ENCODE results near the gene KNTC1.
"Not testable (repeated sequence)": the region's sequence is repeated elsewhere in the genome, so short reads cannot be mapped to it uniquely, and the experiment has no call there.

The KNTC1 gene

GRCh38 chr12:122569288-122569687, 42.2 kb downstream of the KNTC1 start:
- no peak for DNase-seq

- not testable (repeated sequence) for DNase-seq
Observed at GRCh38 chr12:122570006-122570405, 43.0 kb downstream of the KNTC1 start.

GRCh38 chr12:122571821-122572220, 44.8 kb downstream of the KNTC1 start:
- DNase-seq: no peak

DNA sequence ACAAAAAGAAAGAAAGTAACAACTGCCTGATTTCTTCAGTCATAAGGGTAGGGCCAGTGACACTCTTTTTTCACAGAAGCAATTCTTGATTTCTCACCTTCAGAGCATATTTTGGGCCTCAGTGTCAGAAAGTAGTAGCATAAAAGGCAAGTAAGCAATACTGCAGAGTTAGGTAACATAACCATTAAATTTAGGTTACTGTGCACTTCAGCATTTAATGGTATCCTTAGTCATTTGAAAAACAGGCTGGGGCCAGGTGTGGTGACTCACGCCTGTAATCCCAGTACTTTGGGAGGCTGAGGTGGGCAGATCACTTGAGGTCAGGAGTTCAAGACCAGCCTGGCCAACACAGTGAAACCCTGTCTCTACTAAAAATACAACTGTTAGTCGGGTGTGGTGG, 56.2 kb downstream of the KNTC1 start:
- not testable (repeated sequence) for DNase-seq

- no peak for DNase-seq
Observed at GRCh38 chr12:122584177-122584863, 57.3 kb downstream of the KNTC1 start.

GRCh38 chr12:122590990-122591389, 63.9 kb downstream of the KNTC1 start:
- DNase-seq: no peak

DNA sequence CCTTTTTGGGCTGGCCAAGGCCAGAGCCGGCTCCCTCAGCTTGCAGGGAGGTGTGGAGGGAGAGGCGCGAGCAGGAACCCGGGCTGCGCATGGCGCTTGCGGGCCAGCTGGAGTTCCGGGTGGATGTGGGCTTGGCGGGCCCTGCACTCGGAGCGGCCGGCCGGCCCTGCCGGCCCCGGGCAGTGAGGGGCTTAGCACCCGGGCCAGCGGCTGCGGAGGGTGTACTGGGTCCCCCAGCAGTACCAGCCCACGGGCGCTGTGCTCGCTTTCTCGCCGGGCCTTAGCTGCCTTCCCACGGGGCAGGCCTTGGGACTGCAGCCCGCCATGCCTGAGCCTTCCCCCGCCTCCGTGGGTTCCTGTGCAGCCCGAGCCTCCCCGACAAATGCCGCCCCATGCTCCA, 64.9 kb downstream of the KNTC1 start:
- DNase-seq: not testable (repeated sequence)

DNA sequence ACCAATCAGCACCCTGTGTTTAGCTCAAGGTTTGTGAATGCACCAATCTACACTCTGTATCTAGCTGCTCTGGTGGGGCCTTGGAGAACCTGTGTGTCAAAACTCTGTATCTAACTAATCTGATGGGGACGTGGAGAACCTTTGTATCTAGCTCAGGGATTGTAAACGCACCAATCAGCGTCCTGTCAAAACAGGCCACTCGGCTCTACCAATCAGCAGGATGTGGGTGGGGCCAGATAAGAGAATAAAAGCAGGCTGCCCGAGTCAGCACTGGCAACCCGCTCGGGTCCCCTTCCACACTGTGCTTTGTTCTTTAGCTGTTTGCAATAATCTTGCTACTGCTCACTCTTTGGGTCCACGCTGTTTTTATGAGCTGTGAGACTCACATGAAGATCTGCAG, 65.5 kb downstream of the KNTC1 start:
- DNase-seq: not testable (repeated sequence)

GRCh38 chr12:122593910-122594309, 66.9 kb downstream of the KNTC1 start:
- no peak for DNase-seq

GRCh38 chr12:122596838-122597237, 69.8 kb downstream of the KNTC1 start:
- no peak for DNase-seq

GRCh38 chr12:122602456-122602855, 75.4 kb downstream of the KNTC1 start:
- no peak for DNase-seq

- DNase-seq: no peak
Observed at GRCh38 chr12:122604993-122605392, 77.9 kb downstream of the KNTC1 start.

GRCh38 chr12:122609732-122610131, 82.7 kb downstream of the KNTC1 start:
- no peak for DNase-seq

DNA sequence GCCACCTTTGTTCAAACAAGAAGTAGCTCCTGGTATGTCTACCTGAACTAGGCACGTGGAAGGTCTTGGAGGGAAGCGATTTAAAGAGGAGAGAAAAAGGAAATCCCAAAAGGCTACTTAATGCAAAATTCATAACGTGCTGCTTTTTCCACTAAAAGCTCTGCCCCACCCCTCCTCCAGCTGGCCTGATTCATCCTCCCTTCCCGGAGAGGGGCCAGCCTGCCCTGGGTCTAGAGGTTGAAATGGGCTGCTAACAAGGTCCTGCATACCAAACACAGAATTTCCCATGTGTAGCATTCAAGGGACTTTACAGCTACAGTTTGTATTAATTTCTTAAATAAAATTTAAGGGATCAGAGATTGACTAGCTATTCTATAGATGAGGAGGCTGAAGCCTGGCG, 83.2 kb downstream of the KNTC1 start:
- DNase-seq: no peak

DNA sequence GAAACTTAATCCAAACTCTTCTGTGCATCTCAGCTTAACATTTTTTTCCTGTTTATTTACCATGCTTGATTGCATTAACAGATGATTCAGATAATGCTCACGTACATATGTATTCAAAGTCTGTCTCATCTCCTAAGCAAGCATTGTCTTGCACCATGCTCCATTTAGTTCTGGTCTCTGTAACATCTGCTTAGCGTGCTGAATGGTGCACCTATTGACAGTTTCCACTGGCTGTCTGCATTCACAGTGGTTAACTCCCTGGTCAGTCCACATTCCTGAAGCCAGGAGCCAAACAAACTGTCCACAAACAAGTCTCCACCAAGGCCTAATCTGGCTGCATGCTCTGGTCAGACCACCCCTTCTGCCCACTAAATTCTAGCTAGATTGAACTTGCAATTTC, 83.9 kb downstream of the KNTC1 start:
- no peak for DNase-seq

DNA sequence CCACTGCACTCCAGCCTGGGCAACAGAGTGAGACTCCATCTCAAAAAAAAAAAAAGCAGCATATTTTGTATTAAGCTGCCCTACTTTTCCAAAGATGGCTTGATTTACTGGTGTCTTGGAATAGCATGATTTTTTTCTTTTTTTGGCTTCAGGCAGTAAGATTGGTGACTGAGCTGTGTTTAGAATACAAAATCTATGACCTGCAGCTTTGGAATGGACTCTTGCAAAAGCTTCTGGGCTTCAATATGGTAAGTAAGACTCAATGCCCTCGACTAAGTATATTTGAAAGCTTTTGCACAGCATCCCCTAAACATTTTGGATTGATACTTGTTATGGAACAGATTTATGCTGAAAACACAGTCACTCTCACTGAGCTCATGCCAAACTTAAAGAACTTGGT, 87.8 kb downstream of the KNTC1 start:
- DNase-seq: no peak

DNA sequence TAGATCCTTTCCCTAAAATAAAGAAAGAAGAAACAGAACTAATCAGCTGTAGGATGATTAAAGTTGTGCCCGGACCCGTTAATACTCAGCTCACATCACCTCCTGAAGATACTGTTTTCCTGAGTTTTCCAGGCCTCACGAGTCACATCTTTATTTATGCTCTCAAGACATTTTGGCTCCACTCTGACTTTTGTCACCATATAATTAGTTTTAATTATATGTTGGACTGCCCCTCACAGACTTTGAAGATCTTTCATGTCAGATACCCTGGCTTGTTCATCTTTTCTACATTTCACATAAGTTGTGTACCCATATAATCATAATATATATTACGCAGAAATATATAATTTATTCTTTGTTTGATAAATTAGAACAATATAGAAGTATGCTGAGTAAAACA, 88.7 kb downstream of the KNTC1 start:
- DNase-seq: no peak

- DNase-seq: no peak
Observed at GRCh38 chr12:122635471-122635870, 108.4 kb downstream of the KNTC1 start.

DNA sequence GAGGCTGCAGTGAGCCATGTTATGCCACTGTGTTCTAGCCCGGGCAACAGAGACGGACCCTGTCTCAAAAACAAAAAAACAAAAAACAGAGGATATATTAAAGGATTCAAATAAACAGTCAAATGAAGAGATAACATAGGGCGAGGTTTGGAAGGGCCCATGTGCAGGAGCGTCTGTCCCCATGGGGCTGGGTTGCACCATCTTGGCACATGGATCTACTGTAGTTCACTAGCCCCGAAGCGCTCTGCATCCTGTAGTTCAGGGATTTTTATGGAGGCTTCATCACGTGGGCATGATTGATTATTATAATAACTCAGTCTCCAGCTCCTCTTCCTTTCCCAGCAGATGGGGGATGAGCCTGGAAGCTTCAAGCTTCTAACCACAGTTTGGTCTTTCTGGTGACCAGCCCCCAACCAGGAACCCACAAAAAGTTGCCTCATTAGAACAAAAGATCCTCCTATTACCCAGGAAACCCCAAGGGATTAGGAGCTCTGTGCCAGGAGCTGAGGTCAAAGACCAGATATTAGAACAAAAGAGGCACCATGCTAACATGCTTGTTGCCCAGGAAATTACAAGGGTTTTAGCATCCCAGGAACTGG, 116.3 kb downstream of the KNTC1 start:
- DNase-seq: no peak

DNA sequence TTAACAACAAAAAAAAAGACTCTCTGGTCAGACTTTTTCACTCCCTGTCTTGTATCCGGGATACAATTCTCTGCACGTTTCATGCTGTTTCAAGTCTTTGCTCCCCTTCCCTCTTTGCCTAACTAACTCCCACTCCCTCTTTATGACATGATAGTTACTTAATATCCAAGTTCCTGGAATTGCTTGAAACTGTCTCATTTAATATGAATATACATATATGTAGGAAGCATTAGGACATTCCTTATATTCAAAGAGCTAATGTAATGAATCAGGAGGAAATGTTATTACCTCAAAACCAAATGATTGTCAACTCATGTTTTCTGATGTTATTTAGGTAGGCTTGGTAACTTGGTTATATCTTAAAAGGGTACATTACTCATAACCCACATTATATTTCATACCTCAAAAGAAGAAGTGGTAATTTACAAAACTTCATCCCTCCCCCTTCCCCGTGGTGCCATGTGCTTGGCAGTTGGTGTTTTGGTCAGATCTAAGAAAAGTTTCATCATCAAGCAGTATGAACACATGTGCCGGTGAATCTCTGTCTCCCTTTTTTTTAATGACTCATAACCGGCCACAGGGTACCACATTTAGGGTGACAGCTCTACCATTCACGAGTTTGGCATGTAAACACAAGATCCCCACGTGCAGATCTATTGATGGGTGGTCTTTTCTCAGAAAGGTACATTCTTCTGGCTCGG, 119.6 kb downstream of the KNTC1 start:
- DNase-seq: peak; percentile 12

GRCh38 chr12:122651520-122652224, 124.6 kb downstream of the KNTC1 start:
- DNase-seq: no peak

DNA sequence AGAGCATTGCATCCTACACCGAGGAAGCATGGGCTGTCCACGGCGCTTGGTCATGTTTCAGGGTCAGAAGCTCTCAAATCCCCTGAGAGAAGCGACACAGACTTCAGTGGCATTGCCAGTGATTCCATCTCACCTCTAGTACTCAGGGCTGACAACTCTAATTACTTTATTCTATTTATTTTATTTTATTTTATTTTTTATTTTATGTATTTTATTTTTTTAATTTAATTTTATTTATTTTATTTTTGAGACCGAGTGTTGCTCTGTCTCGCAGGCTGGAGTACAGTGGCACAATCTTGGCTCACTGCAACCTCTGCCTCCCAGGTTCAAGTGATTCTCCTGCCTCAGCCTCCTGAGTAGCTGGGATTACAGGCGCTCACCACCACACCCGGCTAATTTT, 126.2 kb downstream of the KNTC1 start:
- not testable (repeated sequence) for DNase-seq

- DNase-seq: no peak
Observed at GRCh38 chr12:122656298-122656697, 129.2 kb downstream of the KNTC1 start.

- DNase-seq: no peak
Observed at GRCh38 chr12:122659579-122659978, 132.5 kb downstream of the KNTC1 start.

Data from activated CD4-positive, alpha-beta T cell treated with anti-CD3 and anti-CD28 coated beads, Interleukin-2, amount 50 U/mL, for 1 hour (primary cell).